Coronary artery (tissue), 2 donors: ENCODE results near the gene OSER1.

Experiments used
- DNase-seq: peaks from one replicate; pipeline ENCODE4 v3.0.0-alpha.2; 2017; ENCODE audit warnings: low spot score
- H3K27ac ChIP-seq, 2 donors: fragments of 200-600 bp; sonication (generic); one replicate each; pipeline ENCODE4 v1.5.1; 2016 to 2019
- H3K4me3 ChIP-seq: fragments of 200-600 bp; sonication (generic); 2 replicates; pipeline ENCODE4 v1.5.1; 2016; ENCODE audit warnings: mild to moderate bottlenecking, moderate library complexity
- TF ChIP-seq, protein P1 (sequence below): fragments of 200-600 bp; sonication (generic); IDR thresholded peaks from one replicate; pipeline ENCODE4 v1.5.1; 2019; ENCODE audit warnings: antibody characterized with exemption

The OSER1 gene

DNA sequence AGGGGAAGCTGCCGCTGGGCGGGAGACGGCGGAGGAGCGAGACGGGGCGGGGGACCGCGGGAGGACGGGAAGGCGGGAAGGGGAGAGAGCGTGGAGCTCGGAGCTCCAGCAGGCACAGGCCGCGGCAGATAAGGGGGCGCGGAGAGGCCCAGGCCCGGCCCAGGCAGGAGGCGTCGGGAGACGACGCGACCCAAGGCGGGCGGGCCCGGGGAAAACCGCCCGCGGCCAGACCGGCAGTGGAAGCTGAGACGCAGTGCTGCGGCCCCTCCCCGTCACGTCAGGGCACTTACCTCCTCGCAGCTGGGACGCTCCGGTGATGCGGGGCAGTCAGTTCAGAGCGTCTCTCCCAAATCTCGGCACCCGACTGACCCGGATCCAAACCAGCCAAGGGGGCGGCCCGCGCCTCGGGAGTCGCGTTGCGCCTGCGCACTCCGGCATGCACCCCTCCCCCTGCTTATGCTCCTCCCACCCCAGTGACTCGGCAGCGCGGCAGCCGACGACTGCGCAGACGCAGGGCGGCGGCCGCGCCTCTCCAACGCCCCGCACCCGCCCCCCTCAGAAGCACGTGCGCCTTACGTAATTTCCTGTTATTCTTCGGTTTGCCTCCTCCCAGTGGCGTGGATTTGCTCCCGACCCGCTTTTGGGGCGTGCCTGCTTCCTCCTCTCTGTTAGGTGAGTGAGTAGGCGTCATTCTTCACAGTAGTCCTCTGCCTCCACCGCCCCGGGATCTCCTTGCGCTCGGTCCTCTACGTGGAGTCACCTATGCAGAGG, at the start of gene OSER1:
TSS of gene OSER1 (minus strand) at position 366 of the 771 bp plus-strand sequence. CDS start 3,814 bp downstream, outside the sequence.
- TF ChIP-seq, protein P1, sequence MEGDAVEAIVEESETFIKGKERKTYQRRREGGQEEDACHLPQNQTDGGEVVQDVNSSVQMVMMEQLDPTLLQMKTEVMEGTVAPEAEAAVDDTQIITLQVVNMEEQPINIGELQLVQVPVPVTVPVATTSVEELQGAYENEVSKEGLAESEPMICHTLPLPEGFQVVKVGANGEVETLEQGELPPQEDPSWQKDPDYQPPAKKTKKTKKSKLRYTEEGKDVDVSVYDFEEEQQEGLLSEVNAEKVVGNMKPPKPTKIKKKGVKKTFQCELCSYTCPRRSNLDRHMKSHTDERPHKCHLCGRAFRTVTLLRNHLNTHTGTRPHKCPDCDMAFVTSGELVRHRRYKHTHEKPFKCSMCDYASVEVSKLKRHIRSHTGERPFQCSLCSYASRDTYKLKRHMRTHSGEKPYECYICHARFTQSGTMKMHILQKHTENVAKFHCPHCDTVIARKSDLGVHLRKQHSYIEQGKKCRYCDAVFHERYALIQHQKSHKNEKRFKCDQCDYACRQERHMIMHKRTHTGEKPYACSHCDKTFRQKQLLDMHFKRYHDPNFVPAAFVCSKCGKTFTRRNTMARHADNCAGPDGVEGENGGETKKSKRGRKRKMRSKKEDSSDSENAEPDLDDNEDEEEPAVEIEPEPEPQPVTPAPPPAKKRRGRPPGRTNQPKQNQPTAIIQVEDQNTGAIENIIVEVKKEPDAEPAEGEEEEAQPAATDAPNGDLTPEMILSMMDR: no peak
- peak within 1 kb of the TSS; percentile 85 for H3K4me3 ChIP-seq
- H3K27ac ChIP-seq: peak within 1 kb of the TSS; percentile 96
- DNase-seq: peak; percentile 99

DNA sequence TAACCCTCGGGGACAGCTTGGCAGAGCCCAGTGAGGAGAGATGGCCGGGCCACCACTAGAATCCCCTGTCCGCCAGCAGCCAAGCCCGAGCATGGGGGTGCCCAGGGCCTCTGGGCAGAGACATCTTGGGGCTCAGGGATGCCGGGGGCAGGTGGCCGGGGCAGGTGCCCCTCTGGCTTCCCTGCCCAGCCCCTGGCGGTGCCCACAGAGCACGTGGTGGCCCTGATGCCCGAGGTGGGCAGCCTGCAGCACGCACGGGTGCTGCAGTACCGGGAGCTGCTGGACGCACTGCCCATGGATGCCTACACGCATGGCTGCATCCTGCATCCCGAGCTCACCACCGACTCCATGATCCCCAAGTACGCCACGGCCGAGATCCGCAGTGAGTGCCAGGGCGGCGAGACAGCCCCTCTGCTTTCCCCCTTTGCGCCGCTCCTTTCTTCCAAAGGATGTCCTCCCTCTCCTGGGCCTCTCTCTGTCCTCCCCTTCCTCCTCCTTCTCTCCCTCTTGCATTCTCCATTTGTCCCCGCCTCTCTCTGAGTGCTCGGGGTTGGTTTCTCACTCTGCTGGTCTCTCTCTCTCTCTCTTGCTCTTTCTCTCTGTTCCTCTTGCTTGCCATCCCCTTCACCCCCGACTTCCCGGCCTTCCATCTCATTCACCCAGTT, 47.8 kb upstream of the OSER1 start:
- TF ChIP-seq, protein P1: no peak
- Histone ChIP-seq H3K4me3 (no peak overlapping the region), H3K27ac (no peak overlapping the region)
- no peak for DNase-seq

DNA sequence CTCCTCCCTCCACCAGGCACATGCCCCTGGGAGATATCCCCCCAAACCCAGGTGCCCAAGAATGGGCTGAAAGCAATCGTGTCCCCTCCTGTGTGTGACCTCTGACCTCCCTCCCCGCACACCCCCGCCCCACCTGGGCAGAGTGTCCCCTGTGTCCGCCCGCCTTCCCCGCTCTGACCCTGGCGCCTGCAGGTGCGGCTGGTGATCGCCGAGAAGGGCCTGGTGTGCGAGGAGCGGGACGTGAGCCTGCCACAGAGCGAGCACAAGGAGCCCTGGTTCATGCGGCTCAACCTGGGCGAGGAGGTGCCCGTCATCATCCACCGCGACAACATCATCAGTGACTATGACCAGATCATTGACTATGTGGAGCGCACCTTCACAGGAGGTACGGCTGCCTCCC, 46.4 kb upstream of the OSER1 start:
- H3K4me3 ChIP-seq: no peak overlapping the region
- DNase-seq: no peak
- H3K27ac ChIP-seq: no peak overlapping the region
- TF ChIP-seq, protein P1: no peak

DNA sequence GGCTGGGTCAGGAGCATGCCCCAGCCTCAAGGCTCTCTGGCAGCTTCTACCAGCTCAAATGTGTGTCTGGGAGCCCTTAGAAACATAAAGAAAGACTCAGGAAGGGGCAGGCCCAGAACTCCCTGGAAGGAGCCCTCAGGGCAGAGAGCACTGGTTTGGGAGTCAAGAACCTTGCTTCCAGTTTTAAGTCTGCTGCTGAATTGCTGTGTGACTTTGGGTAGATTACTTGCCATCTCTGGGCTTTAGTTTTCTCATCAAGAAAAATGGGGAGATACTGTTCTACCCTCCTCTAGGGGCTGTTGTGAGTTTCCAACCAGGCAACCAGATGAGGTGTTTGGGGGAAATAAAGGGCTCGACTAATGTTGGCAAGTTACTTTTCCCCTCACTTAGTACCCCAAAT, 45.4 kb upstream of the OSER1 start:
- H3K4me3 ChIP-seq: no peak overlapping the region
- DNase-seq: no peak
- H3K27ac ChIP-seq: no peak overlapping the region
- TF ChIP-seq, protein P1: no peak

DNA sequence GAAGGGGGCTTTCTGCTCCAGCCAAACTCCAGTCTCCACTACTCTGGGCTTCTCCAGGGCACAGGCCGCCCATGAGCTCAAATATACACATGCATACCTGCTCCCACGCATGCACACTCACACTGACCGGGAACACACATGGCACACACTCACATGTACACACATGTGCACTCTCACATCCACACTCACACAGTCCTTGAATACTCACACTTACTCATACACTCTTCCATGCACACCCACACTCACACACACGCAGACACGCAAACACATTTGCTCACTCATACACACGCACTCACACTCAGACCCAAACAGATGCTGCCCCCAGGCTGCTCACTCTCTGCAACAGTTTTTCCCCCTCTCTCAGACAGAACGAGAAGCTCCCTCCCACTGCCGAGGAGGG, 43.5 kb upstream of the OSER1 start:
- Histone ChIP-seq H3K4me3 (no peak overlapping the region), H3K27ac (no peak overlapping the region)
- TF ChIP-seq, protein P1: no peak
- DNase-seq: no peak

DNA sequence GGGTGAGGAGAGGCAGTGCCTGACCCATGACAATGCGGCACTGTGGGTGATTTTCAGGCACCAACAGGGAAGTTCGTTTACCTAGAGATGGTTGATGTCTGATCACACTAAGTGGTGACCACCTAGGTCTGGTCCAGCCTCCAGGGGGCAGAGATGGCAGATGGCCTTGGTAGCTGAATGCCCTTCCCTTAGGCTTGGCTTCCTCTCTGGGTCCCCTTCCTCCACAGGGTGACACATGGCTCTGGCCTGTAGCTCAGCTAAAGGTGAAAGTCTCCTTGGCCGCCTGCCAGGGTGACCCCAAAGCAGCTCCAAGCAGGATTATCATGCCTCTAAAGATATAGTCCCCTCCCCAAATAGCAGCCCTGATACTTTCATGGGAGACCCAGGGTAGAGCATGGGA, 43.0 kb upstream of the OSER1 start:
- TF ChIP-seq, protein P1: no peak
- no peak for DNase-seq
- Histone ChIP-seq H3K27ac (no peak overlapping the region), H3K4me3 (no peak overlapping the region)

DNA sequence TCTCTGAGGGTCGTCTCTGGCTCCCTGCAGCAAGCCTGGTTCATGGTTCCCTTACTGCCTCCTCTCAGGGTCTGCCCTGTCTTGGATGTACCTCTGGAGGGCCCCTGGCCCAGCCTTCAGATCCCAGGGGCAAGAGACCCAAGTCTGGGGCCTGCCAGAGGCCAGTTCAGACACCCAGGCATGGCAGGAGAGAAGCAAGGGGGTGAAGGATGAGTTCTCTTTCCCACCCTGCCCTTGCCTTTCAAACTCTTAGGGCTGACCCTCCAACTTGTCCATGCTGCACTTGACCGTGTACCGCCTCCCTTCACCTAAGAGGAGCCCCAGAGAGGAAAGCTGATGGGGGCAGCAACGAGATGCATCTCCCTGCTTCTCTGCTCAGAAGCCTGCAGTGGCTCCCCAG, 40.7 kb upstream of the OSER1 start:
- no peak overlapping the region for H3K4me3 ChIP-seq
- no peak for DNase-seq
- TF ChIP-seq, protein P1: no peak
- H3K27ac ChIP-seq: no peak overlapping the region
